ENCODE measurements around the gene CAMTA1. TPM values are rescaled to one million over a fixed set of nuclear protein-coding genes. Genes with fewer than 3 reads are reported as not detected.

The CAMTA1 gene
- polyA plus RNA-seq, 1 donor from 2014 or later: 162 TPM

- TF ChIP-seq MXI1 (conservative IDR thresholded peaks at IDR 0.05; ENCODE audit: poor library complexity, severe bottlenecking) (no peak), POLR2AphosphoS5 (IDR thresholded peaks at IDR 0.05) (no peak), RAD21 (conservative IDR thresholded peaks at IDR 0.05) (no peak), TAF1 (IDR thresholded peaks at IDR 0.05; ENCODE audit: low read depth) (no peak), CTCF (IDR thresholded peaks at IDR 0.05; ENCODE audit: poor library complexity, severe bottlenecking) (no peak), EP300 (conservative IDR thresholded peaks at IDR 0.05; ENCODE audit: poor library complexity, severe bottlenecking) (no peak), REST (IDR thresholded peaks at IDR 0.05; ENCODE audit: borderline replicate concordance) (no peak), EZH2 (IDR thresholded peaks at IDR 0.05; ENCODE audit: borderline replicate concordance, insufficient read depth, low read length, poor library complexity, severe bottlenecking) (no peak), SMC3 (conservative IDR thresholded peaks at IDR 0.05; ENCODE audit: poor library complexity) (no peak)
- Histone ChIP-seq H3K27ac (ENCODE audit: low read length) (no peak overlapping the region), H3K4me3 (ENCODE audit: low read length) (no peak overlapping the region), H3F3A (ENCODE audit: insufficient read depth, low read length, poor library complexity, severe bottlenecking) (no peaks in the 10 kb centered on the region), H3K4me2 (ENCODE audit: low read length) (no peak overlapping the region), H4K20me1 (ENCODE audit: insufficient read depth) (no peaks in the 10 kb centered on the region), H3K79me2 (replicated peaks; ENCODE audit: insufficient read depth, low read length) (no peaks in the 10 kb centered on the region), H2AFZ (ENCODE audit: low read depth, low read length) (no peak overlapping the region), H3K9ac (ENCODE audit: low read length) (no peak overlapping the region), H3K36me3 (ENCODE audit: insufficient read depth, low read length) (no peaks in the 10 kb centered on the region), H3K27me3 (ENCODE audit: insufficient read depth, low read depth, low read length) (no peaks in the 10 kb centered on the region), H3K9me3 (ENCODE audit: low read length) (no peaks in the 10 kb centered on the region), H3K9me2 (ENCODE audit: insufficient read depth, low read length) (no peaks in the 10 kb centered on the region)
These were observed 776.9 kb downstream of the CAMTA1 start for GRCh38 chr1:7561936-7562728.

- H3K79me2 ChIP-seq (replicated peaks; ENCODE audit: insufficient read depth, low read length): no peaks in the 10 kb centered on the region
- no peaks in the 10 kb centered on the region for H3K27me3 ChIP-seq (ENCODE audit: insufficient read depth, low read depth, low read length)
- no peaks in the 10 kb centered on the region for H3K9me3 ChIP-seq (ENCODE audit: low read length)
- no peaks in the 10 kb centered on the region for H3K36me3 ChIP-seq (ENCODE audit: insufficient read depth, low read length)
- no peak overlapping the region for H3K27ac ChIP-seq (ENCODE audit: low read length)
- H2AFZ ChIP-seq (ENCODE audit: low read depth, low read length): no peak overlapping the region
- no peak overlapping the region for H3K9ac ChIP-seq (ENCODE audit: low read length)
- no peaks in the 10 kb centered on the region for H3F3A ChIP-seq (ENCODE audit: insufficient read depth, low read length, poor library complexity, severe bottlenecking)
- H3K9me2 ChIP-seq (ENCODE audit: insufficient read depth, low read length): no peaks in the 10 kb centered on the region
- H3K4me3 ChIP-seq (ENCODE audit: low read length): no peak overlapping the region
- TF ChIP-seq CTCF (IDR thresholded peaks at IDR 0.05; ENCODE audit: poor library complexity, severe bottlenecking) (no peak), POLR2AphosphoS5 (IDR thresholded peaks at IDR 0.05) (no peak), TAF1 (IDR thresholded peaks at IDR 0.05; ENCODE audit: low read depth) (no peak), REST (IDR thresholded peaks at IDR 0.05; ENCODE audit: borderline replicate concordance) (no peak), EZH2 (IDR thresholded peaks at IDR 0.05; ENCODE audit: borderline replicate concordance, insufficient read depth, low read length, poor library complexity, severe bottlenecking) (no peak), EP300 (conservative IDR thresholded peaks at IDR 0.05; ENCODE audit: poor library complexity, severe bottlenecking) (no peak), MXI1 (conservative IDR thresholded peaks at IDR 0.05; ENCODE audit: poor library complexity, severe bottlenecking) (no peak), RAD21 (conservative IDR thresholded peaks at IDR 0.05) (no peak)
- H4K20me1 ChIP-seq (ENCODE audit: insufficient read depth): no peaks in the 10 kb centered on the region
- no peak overlapping the region for H3K4me2 ChIP-seq (ENCODE audit: low read length)
These were observed 777.7 kb downstream of the CAMTA1 start for GRCh38 chr1:7562729-7563605.

Measured in neural cell (in vitro differentiated cells).